NB4 (cell line): Measurements from ENCODE around the gene ALG1.

ENCODE experiments used
- POLR2A ChIP-seq: IDR thresholded peaks from 2 replicates; pipeline ENCODE4 v1.6.1; 2011; ENCODE audit warnings: mild to moderate bottlenecking; ENCODE audit not compliant: insufficient read length; ENCODE audit errors: extremely low read depth
- TF ChIP-seq, protein P1 (sequence below): IDR thresholded peaks from one replicate; pipeline ENCODE4 v1.5.1; 2012; ENCODE audit warnings: low read depth, low read length
- TF ChIP-seq, protein P2 (sequence below): IDR thresholded peaks from 2 replicates; pipeline ENCODE4 v1.6.1; 2011; ENCODE audit warnings: low read depth, low read length

GRCh38 chr16:5062790-5063765 is 8.6 kb upstream of the ALG1 start:
- TF ChIP-seq POLR2A: no peak
- TF ChIP-seq, protein P1, sequence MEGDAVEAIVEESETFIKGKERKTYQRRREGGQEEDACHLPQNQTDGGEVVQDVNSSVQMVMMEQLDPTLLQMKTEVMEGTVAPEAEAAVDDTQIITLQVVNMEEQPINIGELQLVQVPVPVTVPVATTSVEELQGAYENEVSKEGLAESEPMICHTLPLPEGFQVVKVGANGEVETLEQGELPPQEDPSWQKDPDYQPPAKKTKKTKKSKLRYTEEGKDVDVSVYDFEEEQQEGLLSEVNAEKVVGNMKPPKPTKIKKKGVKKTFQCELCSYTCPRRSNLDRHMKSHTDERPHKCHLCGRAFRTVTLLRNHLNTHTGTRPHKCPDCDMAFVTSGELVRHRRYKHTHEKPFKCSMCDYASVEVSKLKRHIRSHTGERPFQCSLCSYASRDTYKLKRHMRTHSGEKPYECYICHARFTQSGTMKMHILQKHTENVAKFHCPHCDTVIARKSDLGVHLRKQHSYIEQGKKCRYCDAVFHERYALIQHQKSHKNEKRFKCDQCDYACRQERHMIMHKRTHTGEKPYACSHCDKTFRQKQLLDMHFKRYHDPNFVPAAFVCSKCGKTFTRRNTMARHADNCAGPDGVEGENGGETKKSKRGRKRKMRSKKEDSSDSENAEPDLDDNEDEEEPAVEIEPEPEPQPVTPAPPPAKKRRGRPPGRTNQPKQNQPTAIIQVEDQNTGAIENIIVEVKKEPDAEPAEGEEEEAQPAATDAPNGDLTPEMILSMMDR: no peak
- TF ChIP-seq, protein P2, sequence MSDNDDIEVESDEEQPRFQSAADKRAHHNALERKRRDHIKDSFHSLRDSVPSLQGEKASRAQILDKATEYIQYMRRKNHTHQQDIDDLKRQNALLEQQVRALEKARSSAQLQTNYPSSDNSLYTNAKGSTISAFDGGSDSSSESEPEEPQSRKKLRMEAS: no peak
